Renal pelvis (tissue), 4 donors: ENCODE results near the gene THSD7B. TPM values are rescaled to one million over a fixed set of nuclear protein-coding genes. Genes with fewer than 3 reads are reported as not detected.
A peak's percentile ranks its signal among the peaks of the same experiment; 100 is the strongest.

ENCODE experiments used
- DNase-seq: peaks from one replicate; pipeline ENCODE4 v3.0.0-alpha.2; 2013
- polyA plus RNA-seq, 3 donors: library from polyadenylated mRNA; unstranded; fragments of 120-200 nt; gene quantifications; one replicate each; pipeline ENCODE4 v1.2.1, GENCODE V29; 2013; ENCODE audit not compliant: insufficient read length in 3 of 3

THSD7B gene
- polyA plus RNA-seq, 3 donors: 2.4 to 5.0 (median 4.3) TPM

DNA sequence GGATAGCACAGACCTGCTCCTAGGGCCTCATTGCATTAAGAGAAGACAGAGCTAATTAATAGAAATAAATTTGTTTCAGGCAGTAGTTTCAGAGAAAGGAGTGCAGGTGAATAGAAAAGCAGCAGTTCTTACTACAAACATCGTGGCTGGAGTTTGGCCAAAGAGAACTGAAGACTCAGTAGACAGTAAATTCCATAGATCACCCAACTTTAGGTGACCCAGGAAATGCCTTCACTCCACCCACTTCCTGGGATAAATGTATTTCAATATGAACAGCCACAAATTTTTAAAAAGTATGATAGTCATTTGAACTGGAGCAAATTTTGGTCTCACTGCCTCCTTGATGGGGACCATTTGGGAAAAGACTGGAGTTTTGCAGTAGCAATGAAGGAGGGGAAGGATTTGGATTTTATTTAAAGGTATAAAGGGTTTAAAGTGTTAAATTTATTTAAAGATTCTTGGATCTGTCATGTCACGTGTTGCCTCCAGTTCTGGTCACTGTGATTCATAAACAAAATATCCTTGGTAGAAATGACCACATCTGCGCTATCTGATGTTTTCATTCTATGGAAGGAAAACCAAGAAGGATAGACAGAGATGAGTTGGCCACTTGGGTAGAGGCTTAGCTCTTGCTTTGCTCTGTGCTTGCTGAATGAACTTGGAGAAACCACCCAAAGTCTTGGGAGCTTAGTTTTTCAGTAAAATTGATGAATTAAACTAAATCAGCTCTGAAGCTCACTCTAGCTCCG lies 390.2 kb downstream of the THSD7B start:
- no peak for DNase-seq

DNA sequence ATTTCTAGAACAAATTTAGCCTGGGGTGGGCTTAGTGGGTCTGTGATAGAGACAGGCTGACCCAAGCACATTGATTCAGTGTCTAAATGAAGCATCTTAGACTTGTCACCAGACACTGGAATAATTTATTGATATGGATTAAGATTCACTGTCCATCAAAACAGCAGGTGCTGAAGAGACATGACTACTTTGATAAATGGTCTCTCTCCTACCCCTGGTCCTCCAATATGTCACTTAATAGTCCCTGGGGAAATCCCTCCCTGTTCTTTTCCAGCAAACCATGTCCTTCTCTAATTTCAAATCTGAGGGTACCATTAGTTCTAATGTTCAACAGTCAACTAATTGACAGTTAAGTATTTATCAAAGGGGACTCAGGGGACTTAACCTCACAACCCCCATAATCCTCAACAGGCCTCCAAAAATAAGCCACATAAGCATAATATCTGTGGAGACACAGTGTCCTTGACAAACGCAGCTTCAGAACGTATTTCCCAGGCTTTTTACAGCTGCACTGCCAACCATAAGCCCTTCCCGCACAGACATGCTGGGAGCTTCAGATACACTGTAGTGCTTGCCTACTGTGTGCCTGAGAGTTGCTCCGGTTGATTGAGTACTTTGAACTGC lies 391.0 kb downstream of the THSD7B start:
- DNase-seq: no peak

DNA sequence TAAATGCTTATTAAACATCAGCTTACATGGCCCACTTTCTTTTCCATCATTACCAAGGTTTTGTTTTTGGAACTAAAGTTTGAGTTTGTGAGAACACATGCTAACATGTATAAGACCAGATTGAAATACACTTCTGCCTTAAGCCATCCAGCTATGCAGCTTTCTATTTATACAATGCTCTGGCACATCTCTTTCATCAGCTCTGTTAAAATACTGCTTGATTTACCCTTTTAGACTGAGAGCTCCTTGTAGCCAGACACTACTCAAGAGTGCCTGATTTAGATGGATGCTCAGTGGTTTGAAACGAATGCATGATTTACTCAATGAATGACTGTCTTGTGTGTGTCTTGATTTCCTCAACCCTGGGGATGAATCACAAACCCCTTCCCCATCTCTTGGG lies 392.5 kb downstream of the THSD7B start:
- no peak for DNase-seq

DNA sequence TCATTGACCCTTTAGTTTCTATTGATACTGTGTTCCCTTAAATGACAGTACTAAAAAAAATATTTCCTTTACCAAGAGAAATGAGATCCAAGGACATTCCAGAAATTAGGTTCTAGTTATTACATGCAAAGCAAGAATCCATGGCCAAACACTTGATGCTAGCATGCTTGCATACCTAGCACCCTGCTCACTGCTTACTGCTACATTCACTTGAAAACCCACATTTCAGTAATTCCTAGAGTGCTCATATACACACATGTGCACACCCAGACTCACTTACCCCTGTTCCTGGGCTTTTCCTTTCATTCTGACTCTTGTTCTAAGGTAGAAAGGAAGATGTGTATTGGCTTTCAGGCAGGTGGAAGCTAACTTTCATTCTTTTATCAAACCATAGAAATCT lies 395.9 kb downstream of the THSD7B start:
- DNase-seq: no peak

GRCh38 chr2:137165968-137166367 lies 400.6 kb downstream of the THSD7B start:
- no peak for DNase-seq

GRCh38 chr2:137167651-137168050 lies 402.3 kb downstream of the THSD7B start:
- no peak for DNase-seq

GRCh38 chr2:137168552-137168951 lies 403.2 kb downstream of the THSD7B start:
- DNase-seq: no peak

DNA sequence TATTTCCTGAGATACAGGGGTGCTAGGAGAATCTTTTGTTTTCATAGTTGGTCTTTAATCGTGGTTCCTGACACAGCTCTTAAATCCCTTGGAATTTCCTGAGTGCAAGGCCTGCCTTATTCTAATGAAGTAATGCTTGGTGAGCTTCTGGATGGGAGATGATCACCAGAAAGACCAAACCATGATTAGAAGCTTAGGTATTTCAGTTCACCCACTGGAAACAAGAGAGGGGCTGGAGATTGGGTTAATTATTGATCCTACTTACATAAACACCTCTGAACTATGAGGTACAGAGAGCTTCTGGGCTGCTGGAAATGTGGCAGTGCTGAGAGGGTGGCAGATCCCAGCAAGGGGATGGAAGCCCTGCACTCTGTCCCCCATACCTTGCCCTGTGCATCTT lies 406.8 kb downstream of the THSD7B start:
- DNase-seq: peak; percentile 12

DNA sequence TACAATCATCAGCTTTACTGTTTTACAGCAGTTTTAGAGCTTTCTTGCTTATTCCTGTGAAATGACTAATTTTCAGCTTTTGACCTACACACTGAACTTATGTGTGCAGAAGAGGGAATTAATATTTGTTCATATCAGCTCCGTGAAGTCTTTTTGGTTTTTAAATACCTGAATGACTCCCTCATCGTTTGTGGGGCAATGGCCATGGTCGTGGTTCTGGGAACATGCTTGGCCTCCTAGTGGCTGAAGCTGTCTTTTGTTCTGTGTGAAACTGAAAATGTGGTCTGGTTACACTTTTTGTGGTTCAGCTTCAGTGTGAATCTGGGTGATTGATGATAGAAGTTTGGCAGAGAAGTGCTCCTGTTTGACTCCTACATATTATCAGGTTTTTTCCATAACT lies 408.1 kb downstream of the THSD7B start:
- no peak for DNase-seq

- no peak for DNase-seq
Observed at GRCh38 chr2:137175246-137175645, 409.9 kb downstream of the THSD7B start.

- no peak for DNase-seq
Observed at GRCh38 chr2:137178951-137179377, 413.6 kb downstream of the THSD7B start.

DNA sequence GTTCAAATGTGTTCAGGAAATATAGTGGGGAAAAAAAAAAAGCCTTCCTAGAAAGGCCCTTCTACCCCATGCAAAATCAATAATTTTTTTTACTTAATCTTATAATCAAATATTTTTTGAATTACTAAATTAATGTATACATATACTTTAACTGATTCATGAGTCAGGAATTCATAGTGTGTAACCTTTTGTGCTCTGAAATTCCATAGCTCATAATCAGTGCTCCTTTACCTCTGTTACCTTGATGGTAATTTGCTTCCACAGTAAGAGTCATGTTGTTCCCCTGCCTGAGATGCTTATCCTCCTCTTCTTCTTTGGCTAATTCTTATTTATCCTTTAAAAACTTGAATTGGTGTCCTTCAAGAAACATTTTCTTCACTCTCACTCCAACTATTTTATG lies 414.2 kb downstream of the THSD7B start:
- DNase-seq: no peak

DNA sequence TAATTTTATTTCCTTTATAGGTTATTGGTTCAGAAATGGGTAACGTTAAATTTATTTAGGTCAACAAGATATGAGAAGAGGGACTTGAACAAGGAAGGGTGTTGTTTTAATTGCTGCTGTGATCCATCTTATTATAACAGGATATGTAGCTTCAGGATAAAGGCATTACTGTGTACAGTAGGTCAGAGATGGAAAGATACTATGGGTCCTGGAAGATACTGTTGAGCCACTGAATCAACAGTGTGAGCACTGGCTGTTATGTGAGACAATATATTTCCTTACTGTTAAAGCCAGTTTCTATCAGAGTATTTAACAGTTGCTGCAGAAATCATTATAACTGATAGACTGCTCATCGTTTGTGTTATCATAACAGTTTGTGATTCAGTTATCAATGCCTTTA lies 414.7 kb downstream of the THSD7B start:
- DNase-seq: no peak

- no peak for DNase-seq
Observed at GRCh38 chr2:137181370-137181769, 416.0 kb downstream of the THSD7B start.

GRCh38 chr2:137182071-137182470 lies 416.7 kb downstream of the THSD7B start:
- DNase-seq: no peak

DNA sequence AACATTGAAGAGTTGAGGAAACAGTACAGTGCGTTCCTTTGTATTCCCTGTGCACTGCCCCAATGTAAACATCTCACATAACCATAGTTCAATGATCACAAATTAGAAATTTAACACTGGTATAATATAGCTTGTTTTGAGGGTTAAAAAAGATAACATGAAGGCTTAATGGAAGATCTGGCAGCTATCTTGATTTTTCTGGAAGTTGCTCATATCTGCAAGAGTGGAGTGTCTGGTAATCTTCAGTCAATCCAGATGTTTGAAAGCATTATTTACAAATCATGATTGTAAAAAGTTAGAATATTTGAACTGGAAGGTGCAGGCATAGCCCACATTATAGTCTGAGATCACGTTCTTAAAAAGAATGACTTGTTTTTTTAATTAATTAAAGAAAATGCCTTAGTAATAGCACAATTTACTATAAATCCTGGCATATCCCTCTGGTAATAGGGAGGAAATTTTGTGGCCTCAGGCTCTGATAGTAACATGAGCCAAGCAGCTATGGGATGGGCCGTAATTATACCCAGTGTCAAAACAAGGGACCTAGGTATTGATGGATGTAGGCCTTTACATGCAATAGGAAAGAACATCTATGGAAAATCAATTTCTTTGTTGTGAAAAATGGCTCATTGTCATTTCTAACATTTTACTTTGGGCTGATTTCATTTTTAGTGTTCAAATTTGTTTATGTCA lies 418.0 kb downstream of the THSD7B start:
- DNase-seq: no peak

DNA sequence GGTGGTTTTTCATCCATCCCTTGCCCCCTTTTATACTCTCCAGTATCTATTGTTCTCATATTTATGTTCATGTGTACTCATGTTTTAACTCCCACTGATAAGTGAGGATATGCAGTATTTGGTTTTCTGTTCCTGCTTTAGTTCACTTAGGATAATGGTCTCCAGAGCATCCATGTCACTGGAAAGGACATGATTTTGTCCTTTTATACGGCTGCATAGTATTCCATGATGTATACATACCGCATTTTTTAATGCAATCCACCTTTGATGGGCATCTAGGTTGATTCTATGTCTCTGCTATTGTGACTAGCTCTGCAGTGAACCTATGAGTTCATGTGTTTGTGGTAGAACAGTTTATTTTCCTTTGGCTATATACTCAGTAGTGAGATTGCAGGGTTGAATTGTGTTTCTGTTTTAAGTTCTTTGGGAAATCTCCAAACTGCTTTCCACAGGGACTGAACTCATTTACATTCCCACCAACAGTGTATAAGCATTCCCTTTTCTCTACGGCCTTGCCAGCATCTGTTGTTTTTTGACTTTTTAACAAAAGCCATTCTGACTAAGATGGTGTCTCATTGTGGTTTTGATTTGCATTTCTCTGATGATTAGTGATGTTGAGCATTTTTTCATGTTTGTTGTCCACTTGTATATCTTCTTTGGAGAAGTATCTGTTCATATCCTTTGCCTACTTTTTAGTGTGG lies 420.2 kb downstream of the THSD7B start:
- DNase-seq: no peak

GRCh38 chr2:137187216-137187615 lies 421.9 kb downstream of the THSD7B start:
- DNase-seq: no peak

GRCh38 chr2:137190411-137191195 lies 425.3 kb downstream of the THSD7B start:
- DNase-seq: no peak

GRCh38 chr2:137192366-137193310 lies 427.3 kb downstream of the THSD7B start:
- DNase-seq: no peak
